Thyroid gland (tissue), 4 donors: ENCODE data around the gene NF2.

Experiments
- POLR2A ChIP-seq, 2 donors: fragments of 450-650 bp; IDR thresholded peaks; one replicate each; pipeline ENCODE4 v1.6.1; 2017; ENCODE audit warnings: antibody characterized with exemption in 2 of 2, mild to moderate bottlenecking in 2 of 2, moderate library complexity in 1 of 2
- TF ChIP-seq, protein P1 (sequence below), 6 experiments: fragments of 200-600 bp in 3 of 6; fragments of 450-650 bp in 3 of 6; sonication (generic) in 3 of 6; IDR thresholded peaks; one replicate each; pipeline ENCODE4 v1.5.1; 2016 to 2019; ENCODE audit warnings: antibody characterized with exemption in 6 of 6, mild to moderate bottlenecking in 2 of 6, inconsistent platforms in 1 of 6, moderate library complexity in 1 of 6

DNA sequence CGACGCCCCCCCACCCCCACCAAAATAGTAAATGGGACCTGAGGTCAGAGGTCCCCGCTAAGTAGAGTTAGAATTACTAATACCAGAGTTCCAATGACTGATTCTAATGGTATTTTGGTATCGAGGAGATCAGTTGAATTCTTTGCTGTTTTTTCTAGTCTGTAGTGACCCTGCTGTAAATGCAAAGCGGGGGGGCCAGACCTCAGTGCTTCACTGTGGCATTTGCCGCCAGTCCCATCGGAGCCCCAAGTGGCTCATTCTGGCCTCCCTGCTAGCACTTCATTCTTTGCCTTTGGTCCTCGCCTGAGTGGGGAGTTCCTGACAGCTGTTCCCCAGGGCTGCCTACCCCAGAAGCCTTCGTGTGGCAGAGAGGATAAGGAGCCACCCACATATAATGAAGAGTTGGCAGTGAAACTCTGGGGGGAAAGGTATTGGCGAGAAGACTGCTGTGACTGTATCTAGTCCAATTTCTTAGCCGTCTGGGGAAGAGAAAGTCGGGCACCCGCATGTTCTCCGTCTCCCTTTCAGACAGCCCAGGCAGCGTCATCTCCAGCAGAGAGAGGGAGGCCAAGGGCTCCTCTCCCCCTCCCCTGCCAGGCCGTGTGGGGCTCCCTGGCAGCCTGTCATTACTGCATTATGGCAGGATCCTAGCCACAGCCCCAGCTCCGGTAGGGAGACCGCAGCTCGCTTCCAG, 96.9 kb downstream of the NF2 start:
- TF ChIP-seq, protein P1, sequence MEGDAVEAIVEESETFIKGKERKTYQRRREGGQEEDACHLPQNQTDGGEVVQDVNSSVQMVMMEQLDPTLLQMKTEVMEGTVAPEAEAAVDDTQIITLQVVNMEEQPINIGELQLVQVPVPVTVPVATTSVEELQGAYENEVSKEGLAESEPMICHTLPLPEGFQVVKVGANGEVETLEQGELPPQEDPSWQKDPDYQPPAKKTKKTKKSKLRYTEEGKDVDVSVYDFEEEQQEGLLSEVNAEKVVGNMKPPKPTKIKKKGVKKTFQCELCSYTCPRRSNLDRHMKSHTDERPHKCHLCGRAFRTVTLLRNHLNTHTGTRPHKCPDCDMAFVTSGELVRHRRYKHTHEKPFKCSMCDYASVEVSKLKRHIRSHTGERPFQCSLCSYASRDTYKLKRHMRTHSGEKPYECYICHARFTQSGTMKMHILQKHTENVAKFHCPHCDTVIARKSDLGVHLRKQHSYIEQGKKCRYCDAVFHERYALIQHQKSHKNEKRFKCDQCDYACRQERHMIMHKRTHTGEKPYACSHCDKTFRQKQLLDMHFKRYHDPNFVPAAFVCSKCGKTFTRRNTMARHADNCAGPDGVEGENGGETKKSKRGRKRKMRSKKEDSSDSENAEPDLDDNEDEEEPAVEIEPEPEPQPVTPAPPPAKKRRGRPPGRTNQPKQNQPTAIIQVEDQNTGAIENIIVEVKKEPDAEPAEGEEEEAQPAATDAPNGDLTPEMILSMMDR (IDR thresholded peaks at IDR 0.05), result no peak
- TF ChIP-seq POLR2A (IDR thresholded peaks at IDR 0.05), result no peak
